HEK293T (cell line): ENCODE results near the gene AJM1.
"Not testable (repeated sequence)": the region's sequence is repeated elsewhere in the genome, so short reads cannot be mapped to it uniquely, and the experiment has no call there.

Source experiments
- CTCF ChIA-PET: fragments of 350-600 bp; formaldehyde crosslinking; extraction: SDS; loops from one replicate; lab custom pipeline; 2021; ENCODE audit warnings: antibody characterized with exemption, inconsistent platforms; lab: Yijun Ruan, JAX
- POLR2A ChIA-PET: fragments of 350-600 bp; formaldehyde crosslinking; extraction: SDS; loops from one replicate; lab custom pipeline; 2020; ENCODE audit warnings: antibody characterized with exemption, inconsistent platforms; lab: Yijun Ruan, JAX
- DNase-seq: peaks from one replicate; pipeline ENCODE4 v3.0.0; 2012; ENCODE audit warnings: mixed read lengths; ENCODE audit errors: extremely low spot score
- ARNT ChIP-seq: fragments of 450-650 bp; IDR thresholded peaks from 2 replicates; pipeline ENCODE4 v1.6.1; 2017; ENCODE audit warnings: mild to moderate bottlenecking
- BHLHE40 ChIP-seq: fragments of 450-650 bp; IDR thresholded peaks from 2 replicates; pipeline ENCODE4 v1.6.1; 2016; ENCODE audit warnings: mild to moderate bottlenecking, moderate library complexity, borderline replicate concordance
- CTBP1 ChIP-seq: fragments of 450-650 bp; IDR thresholded peaks from 2 replicates; pipeline ENCODE4 v1.6.1; 2016; ENCODE audit warnings: borderline replicate concordance
- ELF4 ChIP-seq: fragments of 450-650 bp; IDR thresholded peaks from 2 replicates; pipeline ENCODE4 v1.6.1; 2017; ENCODE audit warnings: antibody characterized with exemption
- FOXA1 ChIP-seq: fragments of 450-650 bp; IDR thresholded peaks from 2 replicates; pipeline ENCODE4 v1.6.1; 2016; ENCODE audit warnings: mild to moderate bottlenecking
- FOXK2 ChIP-seq: fragments of 450-650 bp; IDR thresholded peaks from 2 replicates; pipeline ENCODE4 v1.6.1; 2016; ENCODE audit warnings: mild to moderate bottlenecking
- FOXM1 ChIP-seq: fragments of 450-650 bp; IDR thresholded peaks from 2 replicates; pipeline ENCODE4 v1.6.1; 2017; ENCODE audit warnings: mild to moderate bottlenecking, borderline replicate concordance
- HDGF ChIP-seq: fragments of 450-650 bp; IDR thresholded peaks from 2 replicates; pipeline ENCODE4 v1.6.1; 2017; ENCODE audit warnings: antibody characterized with exemption, borderline replicate concordance
- L3MBTL2 ChIP-seq: fragments of 450-650 bp; conservative IDR thresholded peaks from 2 replicates; pipeline ENCODE4 v1.6.1; 2016; ENCODE audit warnings: mild to moderate bottlenecking
- LEF1 ChIP-seq: fragments of 450-650 bp; IDR thresholded peaks from 2 replicates; pipeline ENCODE4 v1.6.1; 2017; ENCODE audit warnings: mild to moderate bottlenecking, borderline replicate concordance
- NFRKB ChIP-seq: fragments of 450-650 bp; IDR thresholded peaks from 2 replicates; pipeline ENCODE4 v1.6.1; 2016; ENCODE audit warnings: mild to moderate bottlenecking, moderate library complexity
- SP1 ChIP-seq: fragments of 450-650 bp; IDR thresholded peaks from 2 replicates; pipeline ENCODE4 v1.6.1; 2017
- SUZ12 ChIP-seq: fragments of 450-650 bp; IDR thresholded peaks from 2 replicates; pipeline ENCODE4 v1.6.1; 2016; ENCODE audit warnings: mild to moderate bottlenecking
- TARDBP ChIP-seq: fragments of 450-650 bp; IDR thresholded peaks from 2 replicates; pipeline ENCODE4 v1.6.1; 2016
- ZNF384 ChIP-seq: fragments of 450-650 bp; IDR thresholded peaks from 2 replicates; pipeline ENCODE4 v1.6.1; 2016
- TF ChIP-seq, protein P1 (sequence below): fragments of 450-650 bp; IDR thresholded peaks from 2 replicates; pipeline ENCODE4 v1.6.1; 2016

The AJM1 gene

DNA sequence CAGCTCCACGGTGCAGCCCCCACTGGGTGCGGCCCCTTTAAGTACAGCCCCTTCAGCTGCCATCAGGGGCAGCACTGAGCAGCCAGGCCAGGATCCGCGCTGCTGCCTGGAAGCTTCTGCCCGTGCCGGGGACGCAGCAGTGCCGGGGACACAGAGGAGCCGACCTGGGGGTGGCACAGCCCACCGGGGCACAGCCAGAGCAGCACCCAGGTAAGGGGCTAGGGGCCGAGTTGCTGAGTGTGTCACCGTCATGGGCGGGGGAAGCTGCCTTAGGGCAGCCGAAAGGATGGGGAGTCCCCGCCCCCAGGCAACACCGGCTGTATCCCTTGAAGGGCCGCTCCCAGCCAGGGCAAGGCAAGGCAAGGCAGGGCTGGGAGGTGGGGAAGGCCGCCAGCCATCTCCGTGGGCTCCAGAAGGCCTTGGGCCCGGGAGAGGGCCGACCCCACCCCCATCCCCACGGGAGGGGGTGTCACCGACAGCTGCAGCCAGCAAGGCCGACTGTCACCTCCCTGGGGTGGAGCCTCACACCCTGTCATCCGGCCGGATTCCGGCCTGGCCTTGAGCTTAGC lies at the start of gene AJM1:
Gene AJM1 (plus strand): TSS at position 99 of the 569 bp plus-strand sequence. CDS start 1,937 bp downstream, outside the sequence.
- POLR2A ChIA-PET = interaction anchor here (0.8 to 2.0 kb wide), 2 partner anchors 17 to 35 kb away, joined by 4 to 8 read pairs; partner anchors contain the start of gene RABL6
- CTCF ChIA-PET = interaction anchor here (0.5 to 1.9 kb wide), 10 partner anchors 10 to 193 kb away, joined by 3 to 8 read pairs (median 4); partner anchors contain the start of gene ABCA2
- DNase-seq = peak; percentile 74

GRCh38 chr9:136793086-136793946 lies 49.0 kb upstream of the AJM1 start:
- POLR2A ChIA-PET = interaction anchor here (1.8 kb wide), 1 partner anchor 13 kb away, joined by 7 read pairs; no protein-coding TSS in a partner anchor
- no peak for TF ChIP-seq L3MBTL2
- TF ChIP-seq FOXA1 = no peak
- TF ChIP-seq, protein P1, sequence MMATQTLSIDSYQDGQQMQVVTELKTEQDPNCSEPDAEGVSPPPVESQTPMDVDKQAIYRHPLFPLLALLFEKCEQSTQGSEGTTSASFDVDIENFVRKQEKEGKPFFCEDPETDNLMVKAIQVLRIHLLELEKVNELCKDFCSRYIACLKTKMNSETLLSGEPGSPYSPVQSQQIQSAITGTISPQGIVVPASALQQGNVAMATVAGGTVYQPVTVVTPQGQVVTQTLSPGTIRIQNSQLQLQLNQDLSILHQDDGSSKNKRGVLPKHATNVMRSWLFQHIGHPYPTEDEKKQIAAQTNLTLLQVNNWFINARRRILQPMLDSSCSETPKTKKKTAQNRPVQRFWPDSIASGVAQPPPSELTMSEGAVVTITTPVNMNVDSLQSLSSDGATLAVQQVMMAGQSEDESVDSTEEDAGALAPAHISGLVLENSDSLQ = peak; percentile 73; the same call in 1 of the 2 replicates
- no peak for TF ChIP-seq BHLHE40
- no peak for TF ChIP-seq TARDBP
- no peak for DNase-seq
- CTCF ChIA-PET = interaction anchor here (0.8 to 1.1 kb wide), 3 partner anchors 14 to 236 kb away, joined by 3 read pairs; partner anchors contain the start of gene RABL6

- POLR2A ChIA-PET = interaction anchor here (1.8 kb wide), 1 partner anchor 11 kb away, joined by 7 read pairs; no protein-coding TSS in a partner anchor
- DNase-seq = no peak
- CTCF ChIA-PET = interaction anchor here (0.8 to 1.1 kb wide), 2 partner anchors 154 to 235 kb away, joined by 3 read pairs; no protein-coding TSS in a partner anchor
Measured at GRCh38 chr9:136794281-136794999, 47.8 kb upstream of the AJM1 start.

DNA sequence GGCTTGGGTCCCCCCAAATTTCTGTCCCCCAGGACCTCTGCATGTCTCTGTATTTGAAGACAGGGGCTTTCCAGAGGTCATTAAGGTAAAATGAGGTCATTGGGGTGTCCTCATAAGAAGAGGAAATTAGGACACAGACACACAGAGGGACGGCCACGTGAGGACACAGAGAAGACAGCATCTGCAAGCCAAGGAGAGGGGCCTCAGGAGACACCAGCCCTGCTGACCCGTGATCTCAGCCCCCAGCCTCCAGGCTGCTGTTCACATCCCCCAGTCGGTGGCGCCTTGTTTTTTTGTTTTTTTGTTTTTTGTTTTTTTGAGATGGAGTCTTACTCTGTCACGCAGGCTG lies 47.3 kb upstream of the AJM1 start:
- ChIA-PET CTCF (no interaction called here), POLR2A (no interaction called here)
- TF ChIP-seq LEF1 (no peak), FOXK2 (no peak), L3MBTL2 (no peak), NFRKB (no peak), HDGF (no peak), FOXA1 (no peak), ELF4 (no peak), ARNT (no peak), BHLHE40 (no peak), CTBP1 (no peak), SP1 (no peak), ZNF384 (no peak), FOXM1 (no peak), TARDBP (no peak), SUZ12 (no peak)
- TF ChIP-seq, protein P1 = no peak
- DNase-seq = no peak

More at GRCh38 chr9:136794281-136794999, 47.8 kb upstream of the AJM1 start:
- TF ChIP-seq FOXK2 (no peak), ZNF384 (no peak), CTBP1 (no peak), L3MBTL2 (no peak), HDGF (no peak), ELF4 (no peak), NFRKB (no peak), FOXA1 (no peak), TARDBP (no peak), ARNT (no peak), FOXM1 (no peak), LEF1 (no peak), BHLHE40 (no peak), SP1 (no peak), SUZ12 (no peak)
- TF ChIP-seq, protein P1 = no peak

GRCh38 chr9:136796238-136796774 lies 46.0 kb upstream of the AJM1 start, which contains the start of gene CCDC183:
TSS of gene CCDC183 (plus strand) at chr9:136796338. CDS start at chr9:136796398, 60 bp downstream.
- TF ChIP-seq CTBP1 = no peak
- no peak for TF ChIP-seq TARDBP
- no peak for TF ChIP-seq BHLHE40
- TF ChIP-seq HDGF = no peak
- no peak for TF ChIP-seq ARNT
- TF ChIP-seq ZNF384 = no peak
- no peak for TF ChIP-seq ELF4
- no peak for TF ChIP-seq L3MBTL2
- no peak for TF ChIP-seq FOXM1
- TF ChIP-seq FOXK2 = no peak
- no peak for TF ChIP-seq NFRKB
- no peak for TF ChIP-seq SP1
- no peak for TF ChIP-seq SUZ12
- no peak for TF ChIP-seq FOXA1
- TF ChIP-seq, protein P1 = no peak
- TF ChIP-seq LEF1 = no peak
- no peak for DNase-seq
- ChIA-PET CTCF (no interaction called here), POLR2A (interaction anchor here (0.9 to 1.3 kb wide), 2 partner anchors 9 to 12 kb away, joined by 3 read pairs; partner anchors contain the start of gene RABL6)

- CTCF ChIA-PET, DNase-seq: not testable (repeated sequence)
- POLR2A ChIA-PET = interaction anchor here (0.9 to 1.3 kb wide), 2 partner anchors 9 to 11 kb away, joined by 3 read pairs; partner anchors contain the start of gene RABL6
Measured at GRCh38 chr9:136796775-136797347, 45.4 kb upstream of the AJM1 start.
